PFSK-1 (cell line): ENCODE measurements around the gene UBAP1L.

Source experiments
- FOXP2 ChIP-seq: optimal IDR thresholded peaks from 2 replicates; pipeline ENCODE3; 2011; ENCODE audit warnings: borderline replicate concordance, control low read depth, inconsistent platforms; ENCODE audit not compliant: insufficient read depth; ENCODE audit errors: extremely low read length, extremely low read depth
- POLR2AphosphoS5 ChIP-seq: IDR thresholded peaks from 2 replicates; pipeline ENCODE4 v1.6.1; 2012; ENCODE audit warnings: low read depth, mild to moderate bottlenecking, control low read depth, low read length, moderate library complexity
- SIN3A ChIP-seq: IDR thresholded peaks from 2 replicates; pipeline ENCODE4 v1.6.1; 2012; ENCODE audit warnings: mild to moderate bottlenecking, low read length, moderate library complexity, borderline replicate concordance; ENCODE audit not compliant: insufficient read depth
- TAF1 ChIP-seq: IDR thresholded peaks from 2 replicates; pipeline ENCODE4 v1.6.1; 2012; ENCODE audit warnings: low read length, control low read depth, borderline replicate concordance; ENCODE audit not compliant: insufficient read depth
- TF ChIP-seq, protein P1 (sequence below), 2 experiments: IDR thresholded peaks; 2 replicates each; pipeline versions ENCODE4 v1.6.1 to v1.8.0; 2011 to 2012; ENCODE audit warnings: low read depth in 2 of 2, low read length in 2 of 2, control low read depth in 1 of 2, inconsistent platforms in 1 of 2, mild to moderate bottlenecking in 1 of 2, moderate library complexity in 1 of 2; ENCODE audit not compliant: insufficient read depth in 1 of 2

The UBAP1L gene

GRCh38 chr15:65067317-65067644 is 47.7 kb downstream of the UBAP1L start:
- TF ChIP-seq, protein P1, sequence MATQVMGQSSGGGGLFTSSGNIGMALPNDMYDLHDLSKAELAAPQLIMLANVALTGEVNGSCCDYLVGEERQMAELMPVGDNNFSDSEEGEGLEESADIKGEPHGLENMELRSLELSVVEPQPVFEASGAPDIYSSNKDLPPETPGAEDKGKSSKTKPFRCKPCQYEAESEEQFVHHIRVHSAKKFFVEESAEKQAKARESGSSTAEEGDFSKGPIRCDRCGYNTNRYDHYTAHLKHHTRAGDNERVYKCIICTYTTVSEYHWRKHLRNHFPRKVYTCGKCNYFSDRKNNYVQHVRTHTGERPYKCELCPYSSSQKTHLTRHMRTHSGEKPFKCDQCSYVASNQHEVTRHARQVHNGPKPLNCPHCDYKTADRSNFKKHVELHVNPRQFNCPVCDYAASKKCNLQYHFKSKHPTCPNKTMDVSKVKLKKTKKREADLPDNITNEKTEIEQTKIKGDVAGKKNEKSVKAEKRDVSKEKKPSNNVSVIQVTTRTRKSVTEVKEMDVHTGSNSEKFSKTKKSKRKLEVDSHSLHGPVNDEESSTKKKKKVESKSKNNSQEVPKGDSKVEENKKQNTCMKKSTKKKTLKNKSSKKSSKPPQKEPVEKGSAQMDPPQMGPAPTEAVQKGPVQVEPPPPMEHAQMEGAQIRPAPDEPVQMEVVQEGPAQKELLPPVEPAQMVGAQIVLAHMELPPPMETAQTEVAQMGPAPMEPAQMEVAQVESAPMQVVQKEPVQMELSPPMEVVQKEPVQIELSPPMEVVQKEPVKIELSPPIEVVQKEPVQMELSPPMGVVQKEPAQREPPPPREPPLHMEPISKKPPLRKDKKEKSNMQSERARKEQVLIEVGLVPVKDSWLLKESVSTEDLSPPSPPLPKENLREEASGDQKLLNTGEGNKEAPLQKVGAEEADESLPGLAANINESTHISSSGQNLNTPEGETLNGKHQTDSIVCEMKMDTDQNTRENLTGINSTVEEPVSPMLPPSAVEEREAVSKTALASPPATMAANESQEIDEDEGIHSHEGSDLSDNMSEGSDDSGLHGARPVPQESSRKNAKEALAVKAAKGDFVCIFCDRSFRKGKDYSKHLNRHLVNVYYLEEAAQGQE (IDR thresholded peaks at IDR 0.05; ENCODE audit: insufficient read depth in 1 of 2, low read depth in 2 of 2, low read length in 2 of 2), result no peak
- TF ChIP-seq POLR2AphosphoS5, result no peak
- no peak for TF ChIP-seq FOXP2
- no peak for TF ChIP-seq TAF1
- TF ChIP-seq SIN3A, result no peak

- no peak for TF ChIP-seq SIN3A
- no peak for TF ChIP-seq POLR2AphosphoS5
These were observed 48.2 kb downstream of the UBAP1L start for GRCh38 chr15:65066635-65067316.

DNA sequence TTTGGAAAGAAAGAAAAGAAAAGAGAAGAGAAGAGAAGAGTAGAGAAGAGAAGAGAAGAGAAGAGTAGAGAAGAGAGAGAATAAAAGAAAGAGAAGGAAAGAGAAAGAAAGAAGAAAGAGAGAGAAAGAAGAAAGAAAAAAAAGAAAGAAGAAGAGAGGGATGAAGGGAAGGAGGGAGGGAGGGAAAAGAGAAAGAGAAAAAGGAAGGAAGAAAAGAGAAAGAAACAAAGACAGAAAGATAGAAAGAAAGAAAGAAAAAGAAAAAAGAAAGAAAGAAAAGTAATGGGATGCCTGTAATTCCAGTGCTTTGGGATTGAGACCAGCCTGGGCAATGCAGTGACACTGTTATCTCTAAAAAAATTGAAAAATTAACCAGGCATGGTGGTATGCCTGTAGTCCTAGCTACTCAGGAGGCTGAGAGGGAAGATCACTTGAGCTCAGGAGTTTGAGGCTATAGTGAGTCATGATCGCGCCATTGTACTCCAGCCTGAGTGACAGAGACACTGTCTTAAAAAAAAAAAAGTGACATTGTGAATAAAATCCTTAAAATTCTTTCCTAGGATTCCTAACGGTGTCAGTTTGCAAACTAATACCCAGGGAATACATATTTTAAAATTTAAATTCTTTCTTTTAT is 48.9 kb downstream of the UBAP1L start:
- TF ChIP-seq, protein P1 (IDR thresholded peaks at IDR 0.05; ENCODE audit: insufficient read depth in 1 of 2, low read depth in 2 of 2, low read length in 2 of 2), result no peak
- TF ChIP-seq TAF1 (no peak), SIN3A (no peak), POLR2AphosphoS5 (no peak), FOXP2 (no peak)

GRCh38 chr15:65062726-65063125 is 52.3 kb downstream of the UBAP1L start:
- TF ChIP-seq POLR2AphosphoS5 (no peak), SIN3A (no peak), TAF1 (no peak), FOXP2 (no peak)
- TF ChIP-seq, protein P1 (IDR thresholded peaks at IDR 0.05; ENCODE audit: insufficient read depth in 1 of 2, low read depth in 2 of 2, low read length in 2 of 2), result no peak

DNA sequence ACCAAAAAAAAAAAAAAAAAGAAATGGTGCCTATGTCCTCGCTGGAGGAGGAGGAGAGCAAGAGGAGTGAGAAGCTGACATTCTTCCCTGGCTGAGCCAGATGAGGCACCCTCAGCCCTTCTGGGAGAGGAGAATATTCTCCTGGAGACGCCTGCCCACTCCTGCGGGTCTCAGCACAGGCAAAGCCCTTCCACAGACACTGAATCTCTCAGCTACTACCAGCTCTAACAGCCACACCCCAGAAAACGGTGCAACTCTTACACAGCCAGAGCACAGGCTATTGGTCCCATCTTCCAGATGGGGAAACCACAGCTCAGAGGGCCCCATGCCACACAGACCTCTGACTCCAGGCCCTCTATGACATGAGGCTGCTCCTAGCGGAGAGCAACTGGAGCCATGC is 52.9 kb downstream of the UBAP1L start:
- TF ChIP-seq POLR2AphosphoS5, result no peak
- TF ChIP-seq, protein P1 (IDR thresholded peaks at IDR 0.05; ENCODE audit: insufficient read depth in 1 of 2, low read depth in 2 of 2, low read length in 2 of 2), result no peak
- TF ChIP-seq FOXP2, result no peak
- no peak for TF ChIP-seq TAF1
- TF ChIP-seq SIN3A, result no peak
